OCI-LY1 (cell line): ENCODE results near the gene DALRD3.
A peak's percentile ranks its signal among the peaks of the same experiment; 100 is the strongest.

Source experiments
- H2AFZ ChIP-seq: fragments of 200-600 bp; sonication (generic), shearing (Covaris generic); 2 replicates; pipeline ENCODE4 v1.6.0; 2014; ENCODE audit warnings: antibody characterized with exemption, mild to moderate bottlenecking, low read length
- H3F3A ChIP-seq: fragments of 200-600 bp; sonication (generic), shearing (Covaris generic); 2 replicates; pipeline ENCODE4 v1.6.0; 2014; ENCODE audit warnings: mild to moderate bottlenecking, antibody characterized with exemption, low read length, moderate library complexity; ENCODE audit not compliant: insufficient read depth
- H3K27ac ChIP-seq: fragments of 200-600 bp; sonication (generic); 2 replicates; pipeline ENCODE4 v1.5.1; 2014; ENCODE audit warnings: low read length, mixed run types, mild to moderate bottlenecking, low read depth; ENCODE audit not compliant: poor library complexity, severe bottlenecking
- H3K27me3 ChIP-seq: fragments of 200-600 bp; sonication (generic); 2 replicates; pipeline ENCODE4 v1.6.0; 2014; ENCODE audit warnings: antibody characterized with exemption, mild to moderate bottlenecking, low read length, moderate library complexity; ENCODE audit not compliant: insufficient read depth
- H3K36me3 ChIP-seq: fragments of 200-600 bp; sonication (generic); 2 replicates; pipeline ENCODE4 v1.6.1; 2014; ENCODE audit warnings: mild to moderate bottlenecking, antibody characterized with exemption, low read length, moderate library complexity, mixed read lengths; ENCODE audit not compliant: insufficient read depth
- H3K4me1 ChIP-seq: fragments of 200-600 bp; sonication (generic); 2 replicates; pipeline ENCODE4 v1.5.1; 2014; ENCODE audit warnings: mild to moderate bottlenecking, low read length, moderate library complexity; ENCODE audit not compliant: insufficient read depth, severe bottlenecking
- H3K4me2 ChIP-seq: fragments of 200-600 bp; sonication (generic), shearing (Covaris generic); 2 replicates; pipeline ENCODE4 v1.6.1; 2014; ENCODE audit warnings: low read length
- H3K4me3 ChIP-seq: fragments of 200-600 bp; sonication (generic); 2 replicates; pipeline ENCODE4 v1.5.1; 2014; ENCODE audit warnings: low read length, low read depth, mild to moderate bottlenecking, mixed read lengths; ENCODE audit not compliant: poor library complexity, severe bottlenecking
- H3K79me2 ChIP-seq: fragments of 200-600 bp; shearing (Covaris generic); 2 replicates; pipeline ENCODE4 v1.6.1; 2016; ENCODE audit warnings: mixed run types, low read length, mixed read lengths; ENCODE audit not compliant: insufficient read depth
- H3K9ac ChIP-seq: fragments of 200-600 bp; sonication (generic), shearing (Covaris generic); 2 replicates; pipeline ENCODE4 v1.6.1; 2014; ENCODE audit warnings: mild to moderate bottlenecking, low read length, mixed read lengths
- H3K9me2 ChIP-seq: fragments of 200-600 bp; sonication (generic), shearing (Covaris generic); 2 replicates; pipeline ENCODE4 v1.6.1; 2014; ENCODE audit warnings: low read depth, mild to moderate bottlenecking, low read length, mixed read lengths
- H3K9me3 ChIP-seq: fragments of 200-600 bp; shearing (Covaris generic); 2 replicates; pipeline ENCODE4 v1.6.1; 2014; ENCODE audit warnings: low read length, mixed read lengths
- H4K20me1 ChIP-seq: fragments of 200-600 bp; sonication (generic), shearing (Covaris generic); 2 replicates; pipeline ENCODE4 v1.6.0; 2016; ENCODE audit warnings: mild to moderate bottlenecking, low read length; ENCODE audit not compliant: insufficient read depth
- CTCF ChIP-seq: fragments of 200-600 bp; sonication (generic), shearing (Covaris generic); IDR thresholded peaks from 2 replicates; pipeline ENCODE4 v1.5.1; 2017; ENCODE audit warnings: mild to moderate bottlenecking, antibody characterized with exemption, low read length, moderate library complexity, mixed read lengths
- EZH2 ChIP-seq: fragments of 200-600 bp; sonication (generic), shearing (Covaris generic); IDR thresholded peaks from 2 replicates; pipeline ENCODE4 v1.8.0; 2017; ENCODE audit warnings: borderline replicate concordance, mixed run types, mild to moderate bottlenecking, antibody characterized with exemption, low read length, moderate library complexity, mixed read lengths

Gene DALRD3

GRCh38 chr3:49017229-49017970, 980 bp downstream of the DALRD3 start:
- TF ChIP-seq CTCF (no peak), EZH2 (no peak)
- peak overlapping the region; percentile 96 for H3K27ac ChIP-seq
- H3K4me2 ChIP-seq: peak overlapping the region; percentile 98
- peak overlapping the region; percentile 95 for H3K4me3 ChIP-seq
- H3K79me2 ChIP-seq: peaks cover 13% of the 10 kb centered on the region; the same call in 1 of the 2 replicates
- H3K36me3 ChIP-seq: peaks cover 36% of the 10 kb centered on the region
- no peaks in the 10 kb centered on the region for H3K27me3 ChIP-seq
- H3F3A ChIP-seq: 0 out of 2 replicates have a peak, but pooled peaks cover 8% of the 10 kb centered on the region
- H3K9me2 ChIP-seq: no peaks in the 10 kb centered on the region
- peaks cover 27% of the 10 kb centered on the region for H3K4me1 ChIP-seq
- H4K20me1 ChIP-seq: no peaks in the 10 kb centered on the region
- H3K9me3 ChIP-seq: no peaks in the 10 kb centered on the region
- H3K9ac ChIP-seq: peak overlapping the region; percentile 95; the same call in 1 of the 2 replicates
- H2AFZ ChIP-seq: no peak overlapping the region

- H4K20me1 ChIP-seq: no peaks in the 10 kb centered on the region
- no peaks in the 10 kb centered on the region for H3K27me3 ChIP-seq
- peaks cover 13% of the 10 kb centered on the region; the same call in 1 of the 2 replicates for H3K79me2 ChIP-seq
- no peaks in the 10 kb centered on the region for H3K9me2 ChIP-seq
- H3K9me3 ChIP-seq: no peaks in the 10 kb centered on the region
- H3K9ac ChIP-seq: no peak overlapping the region
- no peak overlapping the region for H2AFZ ChIP-seq
- H3K4me1 ChIP-seq: peaks cover 27% of the 10 kb centered on the region
- TF ChIP-seq CTCF: no peak
- no peak for TF ChIP-seq EZH2
- peak overlapping the region; percentile 98; the same call in 1 of the 2 replicates for H3K4me2 ChIP-seq
- peak overlapping the region; percentile 96 for H3K27ac ChIP-seq
- H3F3A ChIP-seq: 0 out of 2 replicates have a peak, but pooled peaks cover 8% of the 10 kb centered on the region
- no peak overlapping the region for H3K4me3 ChIP-seq
- peaks cover 44% of the 10 kb centered on the region for H3K36me3 ChIP-seq
Measured at GRCh38 chr3:49016414-49017228, 1.8 kb downstream of the DALRD3 start.

GRCh38 chr3:49015765-49016164, 2.6 kb downstream of the DALRD3 start:
- H4K20me1 ChIP-seq: no peaks in the 10 kb centered on the region
- no peak overlapping the region for H3K4me2 ChIP-seq
- no peak for TF ChIP-seq CTCF
- TF ChIP-seq EZH2: no peak
- H3K27ac ChIP-seq: no peak overlapping the region
- peaks cover 27% of the 10 kb centered on the region for H3K4me1 ChIP-seq
- no peak overlapping the region for H2AFZ ChIP-seq
- no peaks in the 10 kb centered on the region for H3K9me2 ChIP-seq
- peaks cover 13% of the 10 kb centered on the region; the same call in 1 of the 2 replicates for H3K79me2 ChIP-seq
- H3K36me3 ChIP-seq: peaks cover 47% of the 10 kb centered on the region
- H3K27me3 ChIP-seq: no peaks in the 10 kb centered on the region
- no peaks in the 10 kb centered on the region for H3K9me3 ChIP-seq
- 0 out of 2 replicates have a peak, but pooled peaks cover 8% of the 10 kb centered on the region for H3F3A ChIP-seq
- no peak overlapping the region for H3K4me3 ChIP-seq
- no peak overlapping the region for H3K9ac ChIP-seq
